ENCODE measurements around the gene SLC2A9.
A peak's percentile ranks its signal among the peaks of the same experiment; 100 is the strongest.

GRCh38 chr4:10018818-10019461, 2.4 kb downstream of the SLC2A9 start:
- TF ChIP-seq TAF1 (IDR thresholded peaks at IDR 0.05; ENCODE audit: low read depth) (no peak), YY1 (IDR thresholded peaks at IDR 0.05; ENCODE audit: low read depth) (peak; percentile 18; the same call in 1 of the 2 replicates), CEBPB (IDR thresholded peaks at IDR 0.05) (no peak), EP300 (IDR thresholded peaks at IDR 0.05; ENCODE audit: borderline replicate concordance) (peak; percentile 19; the same call in 1 of the 2 replicates), FOXM1 (IDR thresholded peaks at IDR 0.05; ENCODE audit: borderline replicate concordance, low read depth) (no peak), RAD21 (IDR thresholded peaks at IDR 0.05; ENCODE audit: low read depth) (peak; percentile 89), REST (IDR thresholded peaks at IDR 0.05; ENCODE audit: low read depth) (no peak)
- TF ChIP-seq, protein P1, sequence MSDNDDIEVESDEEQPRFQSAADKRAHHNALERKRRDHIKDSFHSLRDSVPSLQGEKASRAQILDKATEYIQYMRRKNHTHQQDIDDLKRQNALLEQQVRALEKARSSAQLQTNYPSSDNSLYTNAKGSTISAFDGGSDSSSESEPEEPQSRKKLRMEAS (IDR thresholded peaks at IDR 0.05), result peak; percentile 62; the same call in 1 of the 2 replicates
